ENCODE data around the gene DCHS1.

DCHS1 gene

GRCh38 chr11:6599881-6600390 is 55.7 kb downstream of the DCHS1 start:
- no peak for DNase-seq (ENCODE audit: low spot score)
- no peak for TF ChIP-seq CTCF (IDR thresholded peaks at IDR 0.05; ENCODE audit: extremely low read depth, insufficient read depth, missing control alignments)
- in situ Hi-C loops (cut with MboI; ENCODE audit: low pct_unique_long_range_greater_than_20kb, low sequenced_read_pairs, unreplicated experiment), result no loop called here

GRCh38 chr11:6599449-6599848 is 56.2 kb downstream of the DCHS1 start:
- in situ Hi-C loops (cut with MboI; ENCODE audit: low pct_unique_long_range_greater_than_20kb, low sequenced_read_pairs, unreplicated experiment), result no loop called here
- TF ChIP-seq CTCF (IDR thresholded peaks at IDR 0.05; ENCODE audit: extremely low read depth, insufficient read depth, missing control alignments), result no peak
- DNase-seq (ENCODE audit: low spot score), result no peak

GRCh38 chr11:6598555-6598954 is 57.1 kb downstream of the DCHS1 start:
- no peak for DNase-seq (ENCODE audit: low spot score)
- in situ Hi-C loops (cut with MboI; ENCODE audit: low pct_unique_long_range_greater_than_20kb, low sequenced_read_pairs, unreplicated experiment), result no loop called here
- no peak for TF ChIP-seq CTCF (IDR thresholded peaks at IDR 0.05; ENCODE audit: extremely low read depth, insufficient read depth, missing control alignments)

GRCh38 chr11:6596239-6596877 is 59.3 kb downstream of the DCHS1 start:
- no peak for TF ChIP-seq CTCF (IDR thresholded peaks at IDR 0.05; ENCODE audit: extremely low read depth, insufficient read depth, missing control alignments)
- no peak for DNase-seq (ENCODE audit: low spot score)
- in situ Hi-C loops (cut with MboI; ENCODE audit: low pct_unique_long_range_greater_than_20kb, low sequenced_read_pairs, unreplicated experiment), result no loop called here

- TF ChIP-seq CTCF (IDR thresholded peaks at IDR 0.05; ENCODE audit: extremely low read depth, insufficient read depth, missing control alignments), result no peak
- DNase-seq (ENCODE audit: low spot score), result no peak
- in situ Hi-C loops (cut with MboI; ENCODE audit: low pct_unique_long_range_greater_than_20kb, low sequenced_read_pairs, unreplicated experiment), result no loop called here
Observed at GRCh38 chr11:6594142-6594768, 61.4 kb downstream of the DCHS1 start.

- no peak for TF ChIP-seq CTCF (IDR thresholded peaks at IDR 0.05; ENCODE audit: extremely low read depth, insufficient read depth, missing control alignments)
- DNase-seq (ENCODE audit: low spot score), result no peak
- in situ Hi-C loops (cut with MboI; ENCODE audit: low pct_unique_long_range_greater_than_20kb, low sequenced_read_pairs, unreplicated experiment), result no loop called here
Observed at GRCh38 chr11:6588018-6588417, 67.6 kb downstream of the DCHS1 start.

Measured in GM13977 (cell line).